HepG2 (cell line): ENCODE measurements around the gene CEP43. TPM values are rescaled to one million over a fixed set of nuclear protein-coding genes. Genes with fewer than 3 reads are reported as not detected.

Source experiments
- ATF7-NPFF ChIP-seq: sonication (generic); formaldehyde crosslinking; IDR thresholded peaks from 2 replicates; pipeline ENCODE4 v1.8.1; 2023; ENCODE audit warnings: mild to moderate bottlenecking, low read depth, missing genetic modification reagents, moderate library complexity
- CBX1 ChIP-seq: IDR thresholded peaks from one replicate; pipeline ENCODE4 v1.6.1; 2016; ENCODE audit warnings: antibody characterized with exemption, low read depth
- ETV5 ChIP-seq: IDR thresholded peaks from 2 replicates; pipeline ENCODE4 v1.6.1; 2018; ENCODE audit warnings: missing biosample characterization, missing genetic modification reagents, inconsistent platforms, borderline replicate concordance
- GATA4 ChIP-seq: sonication (generic); IDR thresholded peaks from 2 replicates; pipeline ENCODE4 v1.6.1; 2016; ENCODE audit warnings: antibody characterized with exemption, low read depth, borderline replicate concordance
- HNRNPL ChIP-seq: fragments of 200-400 bp; formaldehyde crosslinking; IDR thresholded peaks from 2 replicates; pipeline ENCODE4 v1.6.1; 2017; ENCODE audit warnings: mild to moderate bottlenecking, low read depth, low read length
- KLF13 ChIP-seq: sonication (generic); formaldehyde crosslinking; IDR thresholded peaks from 2 replicates; pipeline ENCODE4 v1.4.0; 2020; ENCODE audit warnings: mild to moderate bottlenecking, missing genetic modification reagents
- MED1 ChIP-seq: sonication (generic); formaldehyde crosslinking; IDR thresholded peaks from 2 replicates; pipeline ENCODE4 v1.4.0; 2020; ENCODE audit warnings: missing genetic modification reagents
- POLR2AphosphoS5 ChIP-seq: IDR thresholded peaks from 2 replicates; pipeline ENCODE4 v1.6.1; 2012; ENCODE audit warnings: low read depth, low read length
- ZNF253 ChIP-seq: sonication (generic); formaldehyde crosslinking; IDR thresholded peaks from 2 replicates; pipeline ENCODE4 v1.8.0; 2022; ENCODE audit warnings: mild to moderate bottlenecking, missing genetic modification reagents, borderline replicate concordance
- ZNF44 ChIP-seq: sonication (generic); formaldehyde crosslinking; IDR thresholded peaks from 2 replicates; pipeline ENCODE4 v1.5.1; 2020; ENCODE audit warnings: mild to moderate bottlenecking, missing genetic modification reagents
- ZNF775 ChIP-seq: sonication (generic); formaldehyde crosslinking; IDR thresholded peaks from 2 replicates; pipeline ENCODE4 v1.4.0; 2020; ENCODE audit warnings: missing genetic modification reagents, mild to moderate bottlenecking, moderate library complexity, borderline replicate concordance
- ZNF850 ChIP-seq: sonication (generic); formaldehyde crosslinking; conservative IDR thresholded peaks from 2 replicates; pipeline ENCODE4 v1.9.0; 2021; ENCODE audit warnings: mild to moderate bottlenecking, missing genetic modification reagents
- polyA plus RNA-seq, 8 experiments: library from polyadenylated mRNA; depleted of rRNA in 3 of 8; stranded (reverse) in 7 of 8; unstranded in 1 of 8; fragments of >200 nt; fragmentation: Illumina TruSeq in 4 of 8; extraction: Trizol in 4 of 8; gene quantifications; 2 replicates each; pipeline versions ENCODE4 v1.2.1 to v1.2.3, GENCODE V29; 2011 to 2016; ENCODE audit warnings: low read depth in 4 of 8, missing spikeins in 1 of 8, mixed read lengths in 1 of 8; ENCODE audit not compliant: insufficient read depth in 1 of 8
- total RNA-seq, 5 experiments: library from RNA; depleted of rRNA; stranded (reverse); fragments of >200 nt; fragmentation: Illumina TruSeq; extraction: Trizol; gene quantifications; 2 replicates each; pipeline ENCODE4 v1.2.3, GENCODE V29; 2016; ENCODE audit warnings: low read depth in 1 of 5
- TF ChIP-seq, protein P1 (sequence below): sonication (generic); formaldehyde crosslinking; IDR thresholded peaks from 2 replicates; pipeline ENCODE4 v1.8.0; 2022; ENCODE audit warnings: missing genetic modification reagents, mild to moderate bottlenecking, moderate library complexity, borderline replicate concordance
- TF ChIP-seq, protein P2 (sequence below): sonication (generic); formaldehyde crosslinking; IDR thresholded peaks from 2 replicates; pipeline ENCODE4 v1.4.0; 2020; ENCODE audit warnings: missing genetic modification reagents, mild to moderate bottlenecking, borderline replicate concordance
- TF ChIP-seq, protein P3 (sequence below): sonication (generic); formaldehyde crosslinking; IDR thresholded peaks from 2 replicates; pipeline ENCODE4 v1.8.0; 2022; ENCODE audit warnings: missing genetic modification reagents, low read depth, mild to moderate bottlenecking, borderline replicate concordance
- TF ChIP-seq, protein P4 (sequence below): sonication (generic); formaldehyde crosslinking; IDR thresholded peaks from 2 replicates; pipeline ENCODE4 v1.8.1; 2022; ENCODE audit warnings: low read depth, mild to moderate bottlenecking, missing genetic modification reagents
- TF ChIP-seq, protein P5 (sequence below): sonication (generic); formaldehyde crosslinking; IDR thresholded peaks from 2 replicates; pipeline ENCODE4 v1.9.0; 2022; ENCODE audit warnings: low read depth, missing genetic modification reagents

CEP43 gene
- total and polyA plus RNA-seq, 2 of the 13 experiments (the other 11 are each of a cell fraction or from before 2014, with no cell fraction given), result 29.3 to 73.9 TPM

DNA sequence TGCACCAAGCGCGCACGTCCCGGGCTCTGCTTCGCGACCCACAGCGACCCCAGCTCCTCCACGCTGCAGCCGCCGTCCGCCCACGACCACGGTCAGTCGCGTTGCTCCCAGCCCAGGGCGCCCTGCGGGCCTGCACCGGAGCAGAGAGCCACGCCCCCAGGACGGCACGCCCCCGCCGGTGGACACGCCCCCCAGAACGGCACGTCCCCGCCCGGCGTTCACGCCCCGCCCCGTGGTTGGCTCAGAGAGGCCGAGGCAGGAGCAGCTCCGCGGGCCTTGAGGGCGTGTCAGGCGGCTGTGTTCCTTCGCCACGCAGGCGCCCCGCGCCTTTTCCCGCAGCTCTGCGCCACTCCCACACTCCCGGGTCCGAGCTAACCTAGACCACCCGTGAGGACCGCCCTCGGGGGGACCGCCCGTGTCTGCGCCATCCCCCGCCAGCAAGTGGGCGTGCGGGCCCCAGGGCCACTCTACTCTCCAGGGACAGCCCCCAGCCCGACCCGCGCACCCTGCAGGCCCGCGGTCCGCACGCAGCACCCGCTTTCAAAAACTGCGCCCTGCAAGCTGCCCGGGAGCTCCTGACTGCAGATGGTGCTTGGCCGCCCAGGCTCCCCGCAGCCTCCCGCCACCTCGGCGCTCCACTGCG, 42.6 kb upstream of the CEP43 start, which contains the start of gene RNASET2 (continued):
- TF ChIP-seq, protein P1, sequence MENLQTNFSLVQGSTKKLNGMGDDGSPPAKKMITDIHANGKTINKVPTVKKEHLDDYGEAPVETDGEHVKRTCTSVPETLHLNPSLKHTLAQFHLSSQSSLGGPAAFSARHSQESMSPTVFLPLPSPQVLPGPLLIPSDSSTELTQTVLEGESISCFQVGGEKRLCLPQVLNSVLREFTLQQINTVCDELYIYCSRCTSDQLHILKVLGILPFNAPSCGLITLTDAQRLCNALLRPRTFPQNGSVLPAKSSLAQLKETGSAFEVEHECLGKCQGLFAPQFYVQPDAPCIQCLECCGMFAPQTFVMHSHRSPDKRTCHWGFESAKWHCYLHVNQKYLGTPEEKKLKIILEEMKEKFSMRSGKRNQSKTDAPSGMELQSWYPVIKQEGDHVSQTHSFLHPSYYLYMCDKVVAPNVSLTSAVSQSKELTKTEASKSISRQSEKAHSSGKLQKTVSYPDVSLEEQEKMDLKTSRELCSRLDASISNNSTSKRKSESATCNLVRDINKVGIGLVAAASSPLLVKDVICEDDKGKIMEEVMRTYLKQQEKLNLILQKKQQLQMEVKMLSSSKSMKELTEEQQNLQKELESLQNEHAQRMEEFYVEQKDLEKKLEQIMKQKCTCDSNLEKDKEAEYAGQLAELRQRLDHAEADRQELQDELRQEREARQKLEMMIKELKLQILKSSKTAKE (CRISPR knock-in tag), result peak; percentile 59; the same call in 1 of the 2 replicates
- TF ChIP-seq ZNF253 (CRISPR knock-in tag), result peak; percentile 54
- peak; percentile 88; the same call in 1 of the 2 replicates for TF ChIP-seq ZNF775
- TF ChIP-seq CBX1, result no peak
- TF ChIP-seq, protein P2, sequence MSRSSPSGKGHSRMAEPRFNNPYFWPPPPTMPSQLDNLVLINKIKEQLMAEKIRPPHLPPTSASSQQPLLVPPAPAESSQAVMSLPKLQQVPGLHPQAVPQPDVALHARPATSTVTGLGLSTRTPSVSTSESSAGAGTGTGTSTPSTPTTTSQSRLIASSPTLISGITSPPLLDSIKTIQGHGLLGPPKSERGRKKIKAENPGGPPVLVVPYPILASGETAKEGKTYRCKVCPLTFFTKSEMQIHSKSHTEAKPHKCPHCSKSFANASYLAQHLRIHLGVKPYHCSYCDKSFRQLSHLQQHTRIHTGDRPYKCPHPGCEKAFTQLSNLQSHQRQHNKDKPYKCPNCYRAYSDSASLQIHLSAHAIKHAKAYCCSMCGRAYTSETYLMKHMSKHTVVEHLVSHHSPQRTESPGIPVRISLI (CRISPR knock-in tag), result 0 out of 2 replicates have a peak, but pooled peaks have one; percentile 23
- TF ChIP-seq HNRNPL, result peak; percentile 81
- TF ChIP-seq, protein P3, sequence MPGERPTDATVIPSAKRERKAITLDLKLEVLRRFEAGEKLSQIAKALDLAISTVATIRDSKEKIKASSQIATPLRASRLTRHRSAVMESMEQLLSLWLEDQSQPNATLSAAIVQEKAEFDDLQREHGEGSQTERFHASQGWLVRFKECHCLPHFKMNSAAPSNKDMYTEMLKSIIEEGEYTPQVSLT (CRISPR knock-in tag), result 0 out of 2 replicates have a peak, but pooled peaks have one; percentile 64
- no peak for TF ChIP-seq ETV5 (CRISPR knock-in tag)
- TF ChIP-seq POLR2AphosphoS5, result peak; percentile 80
- TF ChIP-seq, protein P4, sequence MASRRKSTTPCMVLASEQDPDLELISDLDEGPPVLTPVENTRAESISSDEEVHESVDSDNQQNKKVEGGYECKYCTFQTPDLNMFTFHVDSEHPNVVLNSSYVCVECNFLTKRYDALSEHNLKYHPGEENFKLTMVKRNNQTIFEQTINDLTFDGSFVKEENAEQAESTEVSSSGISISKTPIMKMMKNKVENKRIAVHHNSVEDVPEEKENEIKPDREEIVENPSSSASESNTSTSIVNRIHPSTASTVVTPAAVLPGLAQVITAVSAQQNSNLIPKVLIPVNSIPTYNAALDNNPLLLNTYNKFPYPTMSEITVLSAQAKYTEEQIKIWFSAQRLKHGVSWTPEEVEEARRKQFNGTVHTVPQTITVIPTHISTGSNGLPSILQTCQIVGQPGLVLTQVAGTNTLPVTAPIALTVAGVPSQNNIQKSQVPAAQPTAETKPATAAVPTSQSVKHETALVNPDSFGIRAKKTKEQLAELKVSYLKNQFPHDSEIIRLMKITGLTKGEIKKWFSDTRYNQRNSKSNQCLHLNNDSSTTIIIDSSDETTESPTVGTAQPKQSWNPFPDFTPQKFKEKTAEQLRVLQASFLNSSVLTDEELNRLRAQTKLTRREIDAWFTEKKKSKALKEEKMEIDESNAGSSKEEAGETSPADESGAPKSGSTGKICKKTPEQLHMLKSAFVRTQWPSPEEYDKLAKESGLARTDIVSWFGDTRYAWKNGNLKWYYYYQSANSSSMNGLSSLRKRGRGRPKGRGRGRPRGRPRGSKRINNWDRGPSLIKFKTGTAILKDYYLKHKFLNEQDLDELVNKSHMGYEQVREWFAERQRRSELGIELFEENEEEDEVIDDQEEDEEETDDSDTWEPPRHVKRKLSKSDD, result peak; percentile 35
- TF ChIP-seq, protein P5, sequence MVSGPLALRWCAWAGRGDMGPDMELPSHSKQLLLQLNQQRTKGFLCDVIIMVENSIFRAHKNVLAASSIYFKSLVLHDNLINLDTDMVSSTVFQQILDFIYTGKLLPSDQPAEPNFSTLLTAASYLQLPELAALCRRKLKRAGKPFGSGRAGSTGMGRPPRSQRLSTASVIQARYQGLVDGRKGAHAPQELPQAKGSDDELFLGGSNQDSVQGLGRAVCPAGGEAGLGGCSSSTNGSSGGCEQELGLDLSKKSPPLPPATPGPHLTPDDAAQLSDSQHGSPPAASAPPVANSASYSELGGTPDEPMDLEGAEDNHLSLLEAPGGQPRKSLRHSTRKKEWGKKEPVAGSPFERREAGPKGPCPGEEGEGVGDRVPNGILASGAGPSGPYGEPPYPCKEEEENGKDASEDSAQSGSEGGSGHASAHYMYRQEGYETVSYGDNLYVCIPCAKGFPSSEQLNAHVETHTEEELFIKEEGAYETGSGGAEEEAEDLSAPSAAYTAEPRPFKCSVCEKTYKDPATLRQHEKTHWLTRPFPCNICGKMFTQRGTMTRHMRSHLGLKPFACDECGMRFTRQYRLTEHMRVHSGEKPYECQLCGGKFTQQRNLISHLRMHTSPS, result peak; percentile 34; the same call in 1 of the 2 replicates
- TF ChIP-seq ZNF44 (CRISPR knock-in tag), result peak; percentile 76; the same call in 1 of the 2 replicates
- 0 out of 2 replicates have a peak, but pooled peaks have one; percentile 7 for TF ChIP-seq KLF13 (CRISPR knock-in tag)
- peak; percentile 88 for TF ChIP-seq ATF7-NPFF (CRISPR knock-in tag)
- TF ChIP-seq GATA4, result peak; percentile 78
- TF ChIP-seq ZNF850 (CRISPR knock-in tag), result no peak; the same call in none of the 2 replicates
- TF ChIP-seq MED1, result peak; percentile 86
